ENCODE measurements around the gene GLA. TPM values are rescaled to one million over a fixed set of nuclear protein-coding genes. Genes with fewer than 3 reads are reported as not detected.

Gene GLA
- polyA plus RNA-seq, 3 donors from 2014 or later: 19.3 to 23.6 (median 22.7) TPM

DNA sequence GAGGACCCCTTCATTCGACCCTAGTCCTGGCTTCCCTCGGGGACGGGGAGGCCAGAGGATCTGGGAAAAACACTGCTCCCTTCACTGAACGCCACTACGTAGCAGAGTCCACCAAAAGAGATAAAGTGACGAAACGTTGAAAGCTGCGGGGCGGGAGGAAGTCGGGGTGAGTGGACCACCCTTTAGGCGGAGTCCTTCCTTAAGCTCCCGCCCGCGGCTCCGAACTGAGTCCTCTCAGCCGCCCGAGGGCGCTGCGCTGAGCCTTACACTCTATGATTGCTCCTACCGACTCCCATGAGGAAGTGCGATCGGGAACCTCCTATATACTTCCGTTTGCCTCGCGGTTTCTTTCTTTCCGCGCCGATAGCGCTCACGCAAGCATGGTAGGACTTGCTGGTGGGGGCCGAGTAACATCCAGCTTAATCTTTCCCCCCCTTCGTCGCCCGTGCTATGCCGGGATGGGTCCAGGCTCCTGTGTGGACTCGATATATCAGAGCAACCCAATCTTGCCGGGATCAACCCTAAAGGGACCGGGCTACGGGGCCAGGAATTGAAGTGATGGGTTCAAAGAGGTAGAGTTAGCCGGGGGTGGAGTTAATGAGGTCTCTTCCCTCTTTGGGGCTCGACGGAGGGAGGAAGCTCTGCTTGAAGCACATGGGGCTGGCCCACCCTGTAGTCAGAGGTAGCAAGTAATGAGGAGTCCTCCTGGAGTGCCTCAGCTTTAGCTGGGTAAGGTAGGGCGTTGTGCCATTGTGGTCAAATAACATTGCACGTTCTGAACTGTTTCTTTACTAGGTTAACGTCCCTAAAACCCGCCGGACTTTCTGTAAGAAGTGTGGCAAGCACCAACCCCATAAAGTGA, 16.8 kb downstream of the GLA start, which contains the start of gene RPL36A:
TSS of gene RPL36A (plus strand) at position 348 of the 862 bp plus-strand sequence. CDS start at position 381, 33 bp downstream.
- H3K27me3 Mint-ChIP-seq (ENCODE audit: low read depth in 3 of 3): peaks cover 0 to 4% (median 2%) of the 10 kb centered on the region in 3 donors
- no peaks in the 10 kb centered on the region for H3K9me3 Mint-ChIP-seq
- H3K4me1 Mint-ChIP-seq: peaks cover 18 to 24% of the 10 kb centered on the region in 2 donors
- peaks cover 0 to 4% (median 0%) of the 10 kb centered on the region in 3 donors for H3K36me3 Mint-ChIP-seq
- H3K4me3 Mint-ChIP-seq: peak within 1 kb of the TSS; percentile 94 to 97 (median 96)
- DNase-seq: peak; percentile 71 to 77 (median 72)
- peak within 1 kb of the TSS; percentile 91 to 97 (median 95) for H3K27ac Mint-ChIP-seq

- H3K27me3 Mint-ChIP-seq (ENCODE audit: low read depth in 3 of 3): peaks cover 0 to 4% (median 2%) of the 10 kb centered on the region in 3 donors
- H3K4me1 Mint-ChIP-seq: peaks cover 18 to 24% of the 10 kb centered on the region in 2 donors
- no peak for DNase-seq
- no peak overlapping the region for H3K27ac Mint-ChIP-seq
- H3K4me3 Mint-ChIP-seq: no peak overlapping the region
- no peaks in the 10 kb centered on the region for H3K9me3 Mint-ChIP-seq
- peaks cover 0 to 4% (median 0%) of the 10 kb centered on the region in 3 donors for H3K36me3 Mint-ChIP-seq
Observed at GRCh38 chrX:101388604-101389003, 19.1 kb downstream of the GLA start.

GRCh38 chrX:101386542-101386885, 21.2 kb downstream of the GLA start:
- Mint-ChIP-seq H3K36me3 (no peaks in the 10 kb centered on the region), H3K9me3 (no peaks in the 10 kb centered on the region), H3K27ac (no peak overlapping the region), H3K4me3 (no peak overlapping the region), H3K4me1 (peaks cover 13% of the 10 kb centered on the region in 2 donors), H3K27me3 (ENCODE audit: low read depth in 3 of 3) (peaks cover 0 to 2% (median 2%) of the 10 kb centered on the region in 3 donors)
- no peak for DNase-seq

DNA sequence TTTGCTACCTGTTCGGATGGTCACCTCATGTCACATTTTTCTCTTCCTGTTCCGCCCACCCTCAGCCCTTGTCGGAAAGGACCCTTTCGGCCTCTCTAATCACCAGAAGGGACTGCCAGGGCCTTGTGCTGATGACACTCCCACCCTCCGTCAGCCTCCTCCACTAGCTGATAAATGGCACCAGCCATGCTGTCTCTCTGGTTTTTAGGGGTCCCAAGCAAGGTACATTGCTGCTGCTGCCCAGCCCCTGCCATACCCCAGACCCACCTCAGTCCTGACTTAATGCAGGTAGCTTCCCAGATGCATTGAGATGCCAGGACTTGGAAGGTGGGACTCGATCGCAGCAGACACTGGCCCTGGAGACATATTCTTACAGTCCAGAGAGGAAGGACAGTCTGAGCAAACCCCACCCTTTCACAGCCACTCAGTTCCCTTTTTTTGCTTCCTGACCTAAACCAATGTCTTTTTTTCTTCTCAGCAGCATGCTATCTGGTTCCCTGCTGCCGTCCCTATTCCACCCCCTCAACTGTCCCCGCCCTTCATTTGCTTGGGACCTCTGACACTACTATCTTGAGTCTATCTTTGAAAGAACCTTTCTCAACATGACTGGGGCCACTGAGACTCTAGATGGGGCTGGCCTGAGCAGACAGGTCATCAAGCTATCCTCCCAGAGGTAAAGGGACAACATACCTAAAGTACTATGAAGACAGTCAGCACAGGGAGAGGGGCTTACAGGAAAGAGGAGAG, 21.8 kb downstream of the GLA start, which contains the start of gene BTK:
TSS of gene BTK (minus strand) at position 397 of the 747 bp plus-strand sequence. CDS start 10,907 bp downstream, outside the sequence.
- Mint-ChIP-seq H3K9me3 (no peaks in the 10 kb centered on the region), H3K27me3 (ENCODE audit: low read depth in 3 of 3) (peaks cover 0 to 2% (median 2%) of the 10 kb centered on the region in 3 donors), H3K36me3 (no peaks in the 10 kb centered on the region), H3K4me1 (peaks cover 7% of the 10 kb centered on the region in 2 donors), H3K4me3 (peak within 1 kb of the TSS in 1 of 5 donors; percentile 9), H3K27ac (no peak within 1 kb of the TSS)
- DNase-seq: no peak

GRCh38 chrX:101385026-101385684, 22.6 kb downstream of the GLA start:
- Mint-ChIP-seq H3K9me3 (no peaks in the 10 kb centered on the region), H3K36me3 (no peaks in the 10 kb centered on the region), H3K4me3 (no peak overlapping the region), H3K27ac (no peak overlapping the region), H3K27me3 (ENCODE audit: low read depth in 3 of 3) (peaks cover 0 to 2% (median 0%) of the 10 kb centered on the region in 3 donors), H3K4me1 (no peaks in the 10 kb centered on the region)
- DNase-seq: no peak

DNA sequence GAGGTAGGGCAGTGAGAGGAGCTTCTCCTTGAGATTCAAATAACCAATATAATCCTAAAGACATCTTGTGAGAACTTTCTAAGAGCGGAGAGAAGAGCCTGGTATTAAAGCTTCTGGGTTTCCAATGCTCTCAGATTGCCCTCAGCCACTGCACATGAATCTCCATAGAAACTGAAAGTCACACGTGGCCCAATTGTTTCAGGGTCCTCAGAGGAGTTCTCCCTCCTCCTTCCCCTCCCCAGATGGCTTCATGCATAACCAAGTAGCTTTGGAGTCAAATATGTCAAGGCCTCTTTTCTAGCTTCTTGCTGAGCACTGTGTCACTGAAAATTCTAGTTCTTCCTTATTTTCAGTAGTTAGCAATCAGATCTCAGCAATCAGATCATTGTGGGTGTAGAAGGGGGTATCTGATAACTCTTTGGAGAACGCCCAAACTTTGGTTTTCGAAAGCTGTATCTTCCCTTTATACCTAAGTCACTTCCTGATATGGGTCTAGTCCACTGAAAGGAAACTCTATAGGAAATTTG, 24.0 kb downstream of the GLA start:
- H3K4me3 Mint-ChIP-seq: no peak overlapping the region
- DNase-seq: no peak
- no peaks in the 10 kb centered on the region for H3K4me1 Mint-ChIP-seq
- peak overlapping the region in 1 of 6 donors; percentile 37 for H3K27ac Mint-ChIP-seq
- H3K9me3 Mint-ChIP-seq: no peaks in the 10 kb centered on the region
- peaks cover 0 to 2% (median 0%) of the 10 kb centered on the region in 3 donors for H3K27me3 Mint-ChIP-seq (ENCODE audit: low read depth in 3 of 3)
- no peaks in the 10 kb centered on the region for H3K36me3 Mint-ChIP-seq

- H3K4me3 Mint-ChIP-seq: no peak overlapping the region
- H3K4me1 Mint-ChIP-seq: no peaks in the 10 kb centered on the region
- no peaks in the 10 kb centered on the region for H3K36me3 Mint-ChIP-seq
- no peak overlapping the region for H3K27ac Mint-ChIP-seq
- no peak for DNase-seq
- no peaks in the 10 kb centered on the region for H3K9me3 Mint-ChIP-seq
- H3K27me3 Mint-ChIP-seq (ENCODE audit: low read depth in 3 of 3): peaks cover 0 to 5% (median 0%) of the 10 kb centered on the region in 3 donors
Observed at GRCh38 chrX:101377547-101377946, 30.2 kb downstream of the GLA start.

- H3K9me3 Mint-ChIP-seq: no peaks in the 10 kb centered on the region
- no peak overlapping the region for H3K27ac Mint-ChIP-seq
- DNase-seq: no peak
- no peaks in the 10 kb centered on the region for H3K4me1 Mint-ChIP-seq
- H3K4me3 Mint-ChIP-seq: no peak overlapping the region
- peaks cover 0 to 9% (median 2%) of the 10 kb centered on the region in 3 donors for H3K27me3 Mint-ChIP-seq (ENCODE audit: low read depth in 3 of 3)
- no peaks in the 10 kb centered on the region for H3K36me3 Mint-ChIP-seq
Observed at GRCh38 chrX:101370888-101371504, 36.7 kb downstream of the GLA start.

- H3K9me3 Mint-ChIP-seq: no peaks in the 10 kb centered on the region
- H3K27me3 Mint-ChIP-seq (ENCODE audit: low read depth in 3 of 3): peaks cover 0 to 7% (median 2%) of the 10 kb centered on the region in 3 donors
- H3K36me3 Mint-ChIP-seq: no peaks in the 10 kb centered on the region
- DNase-seq: no peak
- H3K27ac Mint-ChIP-seq: no peak overlapping the region
- H3K4me1 Mint-ChIP-seq: no peaks in the 10 kb centered on the region
- H3K4me3 Mint-ChIP-seq: no peak overlapping the region
Observed at GRCh38 chrX:101369687-101370086, 38.0 kb downstream of the GLA start.

DNA sequence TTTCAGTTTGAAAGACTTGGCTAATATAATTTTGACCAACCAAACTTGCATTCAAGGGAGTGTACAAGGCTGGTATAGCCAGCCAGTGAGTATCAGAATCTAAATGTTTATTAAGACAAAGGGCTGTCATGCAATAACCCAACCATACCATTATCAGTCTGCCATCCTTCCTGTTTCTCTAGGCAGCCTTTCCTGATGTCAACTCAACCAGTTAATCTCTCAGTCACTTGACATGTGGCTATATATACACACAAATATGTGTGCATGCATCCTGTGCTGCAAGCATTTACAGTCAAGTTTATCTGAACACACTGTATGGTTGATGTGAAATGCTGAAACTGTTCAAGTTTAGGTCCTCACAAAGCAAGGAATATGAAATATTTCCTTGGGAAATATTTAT, 38.9 kb downstream of the GLA start:
- no peaks in the 10 kb centered on the region for H3K4me1 Mint-ChIP-seq
- H3K27ac Mint-ChIP-seq: no peak overlapping the region
- H3K9me3 Mint-ChIP-seq: no peaks in the 10 kb centered on the region
- no peaks in the 10 kb centered on the region for H3K36me3 Mint-ChIP-seq
- no peak for DNase-seq
- H3K4me3 Mint-ChIP-seq: no peak overlapping the region
- peaks cover 0 to 7% (median 2%) of the 10 kb centered on the region in 3 donors for H3K27me3 Mint-ChIP-seq (ENCODE audit: low read depth in 3 of 3)

- H3K27ac Mint-ChIP-seq: no peak overlapping the region
- H3K9me3 Mint-ChIP-seq: no peaks in the 10 kb centered on the region
- H3K4me3 Mint-ChIP-seq: no peak overlapping the region
- no peaks in the 10 kb centered on the region for H3K4me1 Mint-ChIP-seq
- H3K36me3 Mint-ChIP-seq: no peaks in the 10 kb centered on the region
- peaks cover 0 to 4% (median 2%) of the 10 kb centered on the region in 3 donors for H3K27me3 Mint-ChIP-seq (ENCODE audit: low read depth in 3 of 3)
- DNase-seq: no peak
Observed at GRCh38 chrX:101365301-101365795, 42.4 kb downstream of the GLA start.

DNA sequence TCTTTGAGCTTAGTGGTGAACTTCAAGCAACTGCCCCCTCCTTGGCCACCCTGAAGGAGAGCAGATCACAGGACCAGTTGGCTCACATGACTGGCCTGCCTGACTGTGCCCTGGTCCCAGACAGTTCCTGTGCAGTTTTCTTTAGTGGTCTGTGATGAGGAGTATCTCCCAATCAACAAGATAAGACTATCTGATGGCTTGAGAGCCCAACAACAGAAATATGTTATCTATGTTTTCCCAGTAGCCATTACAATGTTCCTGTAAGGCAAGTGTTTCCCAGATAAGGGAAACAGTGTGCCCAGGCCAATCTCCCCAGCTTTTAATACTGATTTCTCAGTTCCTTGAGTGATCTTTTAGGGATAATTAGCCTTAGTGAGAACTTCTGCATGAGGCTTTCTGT, 45.0 kb downstream of the GLA start:
- Mint-ChIP-seq H3K4me1 (no peaks in the 10 kb centered on the region), H3K27ac (no peak overlapping the region), H3K9me3 (no peaks in the 10 kb centered on the region), H3K36me3 (no peaks in the 10 kb centered on the region), H3K4me3 (no peak overlapping the region), H3K27me3 (ENCODE audit: low read depth in 3 of 3) (peaks cover 0 to 11% (median 4%) of the 10 kb centered on the region in 3 donors)
- no peak for DNase-seq

DNA sequence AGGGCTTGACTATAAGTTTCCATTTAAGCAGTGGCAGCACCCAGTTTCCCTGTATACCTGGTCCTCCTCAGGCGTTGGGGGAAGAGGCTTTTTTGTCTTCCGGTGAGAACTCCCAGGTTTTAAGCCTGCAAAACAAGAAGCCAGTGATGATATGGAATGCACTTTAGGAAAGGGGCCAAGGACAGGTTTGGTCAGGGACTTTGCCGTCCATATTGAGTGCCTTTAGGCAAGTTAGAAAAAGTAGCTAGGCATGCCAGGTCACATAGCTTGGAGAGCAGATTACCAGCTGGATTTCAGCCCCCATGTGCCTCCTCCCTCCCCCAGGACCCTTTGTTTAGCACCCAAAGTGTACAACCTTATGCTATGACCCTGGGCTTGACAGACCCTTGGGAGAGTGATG, 45.6 kb downstream of the GLA start:
- H3K27ac Mint-ChIP-seq: no peak overlapping the region
- no peaks in the 10 kb centered on the region for H3K9me3 Mint-ChIP-seq
- peaks cover 0 to 11% (median 4%) of the 10 kb centered on the region in 3 donors for H3K27me3 Mint-ChIP-seq (ENCODE audit: low read depth in 3 of 3)
- H3K4me1 Mint-ChIP-seq: no peaks in the 10 kb centered on the region
- H3K36me3 Mint-ChIP-seq: no peaks in the 10 kb centered on the region
- DNase-seq: no peak
- H3K4me3 Mint-ChIP-seq: no peak overlapping the region
